NCI-H1417 (cell line): ENCODE measurements around the gene KAT8.
A peak's percentile ranks its signal among the peaks of the same experiment; 100 is the strongest.

ENCODE experiments used
- DNase-seq, 3 experiments: peaks; one replicate each; lab custom pipeline; 2025; lab: John Stamatoyannopoulos, UW

Gene KAT8

GRCh38 chr16:31117384-31118222, at the start of gene KAT8:
Gene KAT8 (plus strand): TSS chr16:31117664. CDS start chr16:31117682, 18 bp downstream.
- peak; percentile 93 to 99 (median 97) for DNase-seq

DNA sequence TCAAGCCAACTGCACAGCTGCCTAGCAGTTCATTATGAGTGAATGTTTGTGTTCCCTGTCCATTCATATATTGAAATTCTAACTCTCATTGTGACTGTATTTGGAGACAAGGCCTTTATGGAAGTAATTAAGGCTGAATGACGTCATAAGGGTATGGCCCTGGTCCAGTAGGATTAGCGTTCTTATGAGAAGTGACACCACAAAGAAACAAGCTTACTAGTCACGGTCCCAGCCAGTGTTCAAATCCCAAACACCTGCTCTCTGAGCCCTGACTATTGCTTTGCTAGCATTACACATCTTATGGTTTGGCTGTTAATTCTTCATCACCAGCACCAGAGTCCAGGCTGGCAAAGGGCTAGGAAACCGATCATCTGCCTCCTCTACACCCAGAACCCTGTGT, 45.6 kb upstream of the KAT8 start:
- DNase-seq, result peak in 1 of 3 experiments; percentile 16

- peak in 2 of 3 experiments; percentile 59 to 65 for DNase-seq
Observed at GRCh38 chr16:31072540-31073141, 44.8 kb upstream of the KAT8 start.

DNA sequence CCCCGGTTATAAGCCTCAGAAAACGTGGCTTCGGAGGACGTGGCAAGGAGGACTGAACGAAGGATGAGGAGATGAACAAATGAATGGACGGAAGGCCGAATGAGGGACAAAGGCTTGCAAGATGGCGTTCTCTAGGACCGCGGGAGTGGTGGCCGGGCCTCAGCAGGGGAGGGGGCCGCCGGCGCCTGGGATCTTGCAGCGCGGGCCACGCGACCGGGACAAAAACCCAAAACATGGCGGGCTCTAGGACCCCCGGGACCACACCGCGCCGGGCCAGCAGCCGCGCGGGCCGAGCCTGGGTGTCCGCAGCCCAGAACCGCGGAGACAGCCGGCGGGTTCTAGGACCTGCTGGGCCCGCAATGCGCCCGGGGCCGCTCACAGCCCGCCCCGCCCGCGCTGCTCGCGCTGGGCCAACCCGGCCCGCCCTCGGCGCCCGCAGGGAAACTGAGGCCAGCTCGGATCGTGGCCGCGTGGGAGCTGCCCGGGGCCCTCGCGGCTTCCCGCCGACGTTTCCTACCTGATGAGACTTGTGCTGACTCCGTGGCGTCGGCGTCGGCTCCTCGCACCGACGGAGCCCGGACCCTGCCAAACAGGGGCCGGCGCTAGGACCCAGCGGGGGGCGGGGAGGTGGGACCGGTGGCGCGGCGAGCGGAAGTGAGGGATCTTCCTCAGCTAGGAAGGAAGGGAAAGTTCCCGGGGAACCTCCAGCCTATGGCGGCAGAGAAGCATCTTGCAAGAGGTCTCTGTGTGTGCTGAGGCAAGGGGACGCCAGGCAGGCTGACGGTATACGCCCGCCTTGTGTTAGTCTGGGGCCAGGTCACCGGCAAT, 44.1 kb upstream of the KAT8 start:
- peak; percentile 70 to 93 (median 92) for DNase-seq

GRCh38 chr16:31073970-31074813, 43.3 kb upstream of the KAT8 start, which contains the start of the genes ZNF646 and ZNF668:
Gene ZNF646 (plus strand): TSS chr16:31074422. CDS start chr16:31076325, 1,903 bp downstream.
Gene ZNF668 (minus strand): TSS chr16:31074240. CDS start chr16:31064459, 9,781 bp downstream.
- DNase-seq, result peak; percentile 94 to 99 (median 96)

- no peak for DNase-seq
Observed at GRCh38 chr16:31074814-31075183, 42.7 kb upstream of the KAT8 start.

GRCh38 chr16:31076319-31076718, 41.1 kb upstream of the KAT8 start:
- DNase-seq, result no peak

DNA sequence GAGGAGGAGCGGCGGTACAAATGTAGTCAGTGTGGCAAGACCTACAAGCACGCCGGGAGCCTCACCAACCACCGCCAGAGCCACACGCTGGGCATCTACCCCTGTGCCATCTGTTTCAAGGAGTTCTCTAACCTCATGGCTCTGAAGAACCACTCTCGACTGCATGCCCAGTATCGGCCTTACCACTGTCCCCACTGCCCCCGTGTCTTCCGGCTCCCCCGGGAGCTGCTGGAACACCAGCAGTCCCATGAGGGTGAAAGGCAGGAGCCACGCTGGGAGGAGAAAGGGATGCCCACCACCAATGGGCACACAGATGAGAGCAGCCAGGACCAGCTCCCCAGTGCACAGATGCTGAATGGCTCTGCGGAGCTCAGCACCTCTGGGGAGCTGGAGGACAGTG, 40.4 kb upstream of the KAT8 start:
- no peak for DNase-seq

DNA sequence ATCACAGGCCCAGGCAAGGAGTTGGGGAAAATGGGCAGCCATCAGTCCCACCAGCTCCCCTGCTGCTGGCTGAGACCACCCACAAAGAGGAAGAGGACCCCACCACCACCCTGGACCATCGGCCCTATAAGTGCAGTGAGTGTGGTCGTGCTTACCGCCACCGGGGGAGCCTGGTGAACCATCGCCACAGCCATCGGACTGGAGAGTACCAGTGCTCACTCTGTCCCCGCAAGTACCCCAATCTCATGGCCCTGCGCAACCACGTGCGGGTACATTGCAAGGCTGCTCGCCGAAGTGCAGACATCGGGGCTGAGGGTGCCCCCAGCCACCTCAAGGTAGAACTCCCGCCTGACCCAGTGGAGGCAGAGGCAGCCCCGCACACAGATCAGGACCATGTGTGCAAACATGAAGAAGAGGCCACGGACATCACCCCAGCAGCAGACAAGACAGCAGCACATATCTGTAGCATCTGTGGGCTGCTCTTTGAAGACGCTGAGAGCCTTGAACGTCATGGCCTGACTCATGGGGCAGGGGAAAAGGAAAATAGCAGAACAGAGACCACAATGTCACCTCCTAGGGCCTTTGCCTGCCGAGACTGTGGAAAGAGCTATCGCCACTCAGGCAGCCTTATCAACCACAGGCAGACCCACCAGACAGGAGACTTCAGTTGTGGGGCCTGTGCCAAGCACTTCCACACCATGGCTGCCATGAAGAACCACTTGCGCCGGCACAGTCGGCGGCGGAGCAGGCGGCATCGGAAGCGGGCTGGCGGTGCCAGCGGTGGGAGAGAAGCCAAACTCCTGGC, 39.7 kb upstream of the KAT8 start:
- DNase-seq, result no peak

DNA sequence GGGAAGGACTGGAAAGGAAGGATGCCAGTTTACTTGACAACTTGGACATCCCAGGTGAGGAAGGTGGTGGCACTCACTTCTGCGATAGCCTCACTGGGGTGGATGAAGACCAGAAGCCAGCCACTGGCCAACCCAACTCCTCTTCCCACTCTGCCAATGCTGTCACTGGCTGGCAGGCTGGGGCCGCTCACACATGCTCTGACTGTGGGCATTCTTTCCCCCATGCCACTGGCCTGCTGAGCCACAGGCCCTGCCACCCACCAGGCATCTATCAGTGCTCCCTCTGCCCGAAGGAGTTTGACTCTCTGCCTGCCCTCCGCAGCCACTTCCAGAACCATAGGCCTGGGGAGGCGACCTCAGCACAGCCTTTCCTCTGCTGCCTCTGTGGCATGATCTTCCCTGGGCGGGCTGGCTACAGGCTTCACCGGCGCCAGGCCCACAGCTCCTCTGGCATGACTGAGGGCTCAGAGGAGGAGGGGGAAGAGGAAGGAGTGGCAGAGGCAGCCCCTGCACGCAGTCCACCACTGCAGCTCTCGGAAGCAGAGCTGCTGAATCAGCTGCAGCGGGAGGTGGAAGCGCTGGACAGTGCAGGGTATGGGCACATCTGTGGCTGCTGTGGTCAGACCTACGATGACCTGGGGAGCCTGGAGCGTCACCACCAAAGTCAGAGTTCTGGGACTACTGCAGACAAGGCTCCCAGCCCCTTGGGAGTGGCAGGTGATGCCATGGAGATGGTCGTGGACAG, 38.7 kb upstream of the KAT8 start:
- no peak for DNase-seq

DNA sequence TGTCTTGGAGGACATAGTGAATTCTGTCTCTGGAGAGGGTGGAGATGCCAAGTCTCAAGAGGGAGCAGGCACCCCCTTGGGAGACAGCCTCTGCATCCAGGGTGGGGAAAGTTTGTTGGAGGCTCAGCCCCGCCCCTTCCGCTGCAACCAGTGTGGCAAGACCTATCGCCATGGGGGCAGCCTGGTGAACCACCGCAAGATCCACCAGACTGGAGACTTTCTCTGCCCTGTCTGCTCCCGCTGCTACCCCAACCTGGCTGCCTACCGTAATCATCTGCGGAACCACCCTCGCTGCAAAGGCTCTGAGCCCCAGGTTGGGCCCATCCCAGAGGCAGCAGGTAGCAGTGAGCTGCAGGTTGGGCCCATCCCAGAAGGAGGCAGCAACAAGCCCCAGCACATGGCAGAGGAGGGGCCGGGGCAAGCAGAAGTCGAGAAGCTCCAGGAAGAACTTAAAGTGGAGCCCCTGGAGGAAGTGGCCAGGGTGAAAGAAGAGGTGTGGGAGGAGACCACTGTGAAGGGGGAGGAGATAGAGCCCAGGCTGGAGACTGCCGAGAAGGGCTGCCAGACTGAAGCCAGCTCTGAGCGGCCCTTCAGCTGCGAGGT, 38.0 kb upstream of the KAT8 start:
- DNase-seq, result no peak

GRCh38 chr16:31080035-31080629, 37.3 kb upstream of the KAT8 start:
- DNase-seq, result no peak

DNA sequence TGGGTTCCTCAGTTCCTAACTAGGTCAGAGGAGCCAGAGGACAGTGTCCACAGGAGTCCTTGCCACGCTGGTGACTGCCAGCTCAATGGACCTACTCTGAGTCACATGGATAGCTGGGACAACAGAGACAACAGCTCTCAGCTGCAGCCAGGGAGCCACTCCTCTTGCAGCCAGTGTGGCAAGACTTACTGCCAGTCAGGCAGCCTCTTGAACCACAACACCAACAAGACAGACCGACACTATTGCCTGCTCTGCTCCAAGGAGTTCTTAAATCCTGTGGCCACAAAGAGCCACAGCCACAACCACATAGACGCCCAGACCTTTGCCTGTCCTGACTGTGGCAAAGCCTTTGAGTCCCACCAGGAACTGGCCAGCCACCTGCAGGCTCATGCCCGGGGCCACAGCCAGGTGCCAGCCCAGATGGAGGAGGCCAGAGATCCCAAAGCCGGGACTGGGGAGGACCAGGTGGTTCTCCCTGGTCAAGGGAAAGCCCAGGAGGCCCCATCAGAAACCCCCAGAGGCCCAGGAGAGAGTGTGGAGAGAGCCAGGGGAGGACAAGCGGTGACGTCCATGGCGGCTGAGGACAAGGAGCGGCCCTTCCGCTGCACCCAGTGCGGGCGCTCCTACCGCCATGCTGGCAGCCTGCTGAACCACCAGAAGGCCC, 36.6 kb upstream of the KAT8 start:
- DNase-seq, result no peak

- no peak for DNase-seq
Observed at GRCh38 chr16:31081428-31082351, 35.8 kb upstream of the KAT8 start.

DNA sequence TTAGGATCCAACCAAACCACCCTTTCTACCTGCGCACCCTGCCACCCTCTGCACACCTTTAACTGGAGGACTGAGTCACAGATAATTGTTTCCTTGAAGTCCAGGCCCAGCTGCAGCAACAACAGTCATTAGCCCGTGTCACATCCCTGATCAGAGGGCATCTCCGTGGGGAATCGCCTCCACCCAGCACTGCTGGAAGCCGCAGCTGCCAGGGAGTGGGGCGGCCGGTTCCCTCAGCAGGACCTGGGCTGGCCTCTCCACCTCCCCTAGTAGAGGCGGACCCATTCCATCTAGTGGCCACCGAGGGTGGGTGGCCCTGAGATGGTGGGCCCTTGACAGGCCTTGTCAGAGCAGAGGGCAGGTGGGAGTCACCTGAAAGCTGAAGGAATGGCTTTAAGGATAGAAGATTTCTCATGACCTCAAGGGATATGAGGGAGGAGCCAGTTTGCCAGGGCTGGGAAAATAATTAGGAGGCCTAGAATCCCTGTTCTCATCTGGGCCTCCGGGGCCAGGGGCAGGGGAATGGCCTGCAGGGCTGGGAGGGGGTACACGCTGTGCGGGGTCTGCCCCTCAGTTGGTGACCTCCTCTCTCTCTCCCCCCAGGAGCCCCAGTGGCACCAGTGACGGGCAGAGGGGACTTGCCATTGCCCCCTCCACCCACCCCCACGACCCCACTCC, 35.0 kb upstream of the KAT8 start:
- DNase-seq, result peak in 1 of 3 experiments; percentile 21

DNA sequence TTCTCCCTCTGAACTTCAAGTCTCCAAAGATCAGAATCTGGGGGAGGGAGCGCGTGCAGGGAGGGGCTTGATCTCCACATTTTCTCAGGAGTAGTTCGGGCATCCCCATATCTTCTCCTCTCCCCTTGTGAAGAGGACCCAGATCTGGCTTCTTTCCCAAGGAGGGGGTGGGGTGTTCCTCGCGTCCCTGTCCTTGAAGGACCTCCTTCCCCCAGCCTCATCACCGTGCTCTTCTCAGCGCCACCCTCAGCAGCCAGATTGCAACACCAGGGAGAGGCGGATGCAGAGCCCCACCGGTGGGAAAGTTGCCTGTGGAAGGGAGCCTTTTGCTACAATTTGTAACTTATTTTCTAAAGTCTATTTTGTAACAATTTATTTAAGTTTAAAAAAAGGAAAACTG, 34.4 kb upstream of the KAT8 start:
- no peak for DNase-seq

GRCh38 chr16:31083556-31083955, 33.9 kb upstream of the KAT8 start:
- no peak for DNase-seq
